Heart right ventricle (tissue), 16 donors: ENCODE data around the gene COMMD7. TPM values are rescaled to one million over a fixed set of nuclear protein-coding genes. Genes with fewer than 3 reads are reported as not detected.

Experiments used
- ATAC-seq, 8 donors: fragments of 200-7000 bp; cut with Tn5 transposase; one replicate each; pipeline ENCODE4 v1.9.1; 2020; ENCODE audit warnings: mild to moderate bottlenecking in 8 of 8, moderate library complexity in 8 of 8, moderate number of reproducible peaks in 1 of 8
- DNase-seq, 2 donors: peaks; one replicate each; pipeline ENCODE4 v3.0.0-alpha.2; 2020
- H3K27ac ChIP-seq, 10 donors: fragments of 200-600 bp; sonication (generic) in 2 of 10; one replicate each; pipeline versions ENCODE4 v1.5.0 to v1.8.0; 2020 to 2022; ENCODE audit warnings: mild to moderate bottlenecking in 3 of 10
- H3K27me3 ChIP-seq, 7 donors: fragments of 200-600 bp; one replicate each; pipeline ENCODE4 v1.8.0; 2021 to 2022; ENCODE audit warnings: mild to moderate bottlenecking in 2 of 7
- H3K36me3 ChIP-seq, 9 donors: fragments of 200-600 bp; sonication (generic) in 1 of 9; one replicate each; pipeline versions ENCODE4 v1.5.0 to v1.8.0; 2020 to 2022; ENCODE audit warnings: mild to moderate bottlenecking in 2 of 9
- H3K4me1 ChIP-seq, 9 donors: fragments of 200-600 bp; sonication (generic) in 1 of 9; one replicate each; pipeline versions ENCODE4 v1.5.0 to v1.8.0; 2020 to 2022; ENCODE audit warnings: mild to moderate bottlenecking in 4 of 9
- H3K4me3 ChIP-seq, 10 donors: fragments of 200-600 bp; sonication (generic) in 2 of 10; one replicate each; pipeline versions ENCODE4 v1.5.0 to v1.8.0; 2020 to 2022; ENCODE audit warnings: mild to moderate bottlenecking in 7 of 10, moderate library complexity in 2 of 10
- H3K9me3 ChIP-seq, 11 donors: fragments of 200-600 bp in 10 of 11; sonication (generic) in 2 of 11; one replicate each; pipeline versions ENCODE4 v1.5.0 to v1.8.0; 2013 to 2022; ENCODE audit warnings: mild to moderate bottlenecking in 2 of 11, control low read depth in 1 of 11, moderate library complexity in 1 of 11
- CTCF ChIP-seq, 9 donors: fragments of 200-600 bp; sonication (generic) in 2 of 9; IDR thresholded peaks; one replicate each; pipeline versions ENCODE4 v1.5.0 to v1.8.0; 2021 to 2022; ENCODE audit warnings: antibody characterized with exemption in 9 of 9, mild to moderate bottlenecking in 5 of 9, moderate library complexity in 1 of 9
- WGBS, 2 donors: extraction: QIAGEN DNeasy Blood & Tissue Kit; methylation state at CpG; one replicate each; pipeline ENCODE4 v1.1.7; 2013; ENCODE audit warnings: inconsistent platforms in 1 of 2; 5-methylcytosine and 5-hydroxymethylcytosine counted together
- intact Hi-C, 10 donors: fragments of 100-400 bp; cut with DNase I; formaldehyde crosslinking; loops; one replicate each; pipeline versions ENCODE4 v1.11.1 to v1.14.2; 2022
- polyA plus RNA-seq, 2 donors: library from polyadenylated mRNA; stranded (reverse); fragments of 200-250 nt; gene quantifications; one replicate each; pipeline ENCODE4 v1.2.3, GENCODE V29; 2013
- total RNA-seq, 10 donors: library from RNA; stranded (reverse); fragmentation: NEBNext Ultra II Directional in 3 of 10; extraction: Animal tissue kit (Norgen Biotek cat#: 25700) in 3 of 10; gene quantifications; one replicate each; pipeline versions ENCODE4 v1.2.1 to v1.2.4, GENCODE V29; 2021 to 2023
- donor health status: Arrhythmogenic right ventricular cardiomyopathy.
- donor health status: ischemic (EF 13 %, LVEDD 7.1; RV severe dilation, severe dysfunction).
- donor health status: healthy with polysubstance abuse.
- donor health status: DM: no; HTN: yes; CAD: no.
- donor health status: DM: no; HTN: no; CAD: no.
- donor health status: ischemic (EF 25% LVEDD 6.9; RV normal size, moderate dysfunction).
- donor health status: ischemic (EF 25% LVEDD 5.7; RV mildly dilated, moderate dysfunction).
- donor health status: healthy.
- donor health status: DM: yes; HTN: yes; CAD: no.
- donor health status: Ischemic cardiomyopathy.
- donor health status: ischemic (EF 35%, LVEDD 5.7; RV mildly dilated, moderate dysfunction).
- donor health status: nonischemic (EF 11% LVEDD 7.7; RV severe dilation, severe dysfunction).
- donor health status: DM: yes; HTN: yes; CAD: no.
- donor health status: PGD.
- donor health status: ischemic (EF 29% LVEDD 5.4; RV normal size, mild dysfunction).
- donor health status: nonischemic (EF 23%, LVEDD 6.1; RV moderate dilation, normal function).

COMMD7 gene
- total and polyA plus RNA-seq, 12 donors: 35.7 to 54.6 (median 42.5) TPM

GRCh38 chr20:32664678-32665159, 78.5 kb downstream of the COMMD7 start:
- Histone ChIP-seq H3K27me3 (no peaks in the 10 kb centered on the region), H3K27ac (peak overlapping the region in 6 of 10 donors; percentile 44 to 64 (median 53)), H3K36me3 (no peaks in the 10 kb centered on the region), H3K4me3 (no peak overlapping the region), H3K9me3 (peaks cover 0 to 9% (median 0%) of the 10 kb centered on the region in 11 donors), H3K4me1 (peaks cover 3 to 19% (median 10%) of the 10 kb centered on the region in 9 donors)
- intact Hi-C loops: no loop called here
- no peak for DNase-seq
- 54 to 72% methylated on average over 9 of the region's 9 CpGs for WGBS, 2 donors
- TF ChIP-seq CTCF (IDR thresholded peaks at IDR 0.05): no peak
- peak in 7 of 8 donors; percentile 22 to 51 (median 48) for ATAC-seq

GRCh38 chr20:32664012-32664677, 79.1 kb downstream of the COMMD7 start:
- DNase-seq (no peak), ATAC-seq (peak in 4 of 8 donors; percentile 9 to 30 (median 22))
- no peak for TF ChIP-seq CTCF (IDR thresholded peaks at IDR 0.05)
- intact Hi-C loops: no loop called here
- peaks cover 3 to 19% (median 10%) of the 10 kb centered on the region in 9 donors for H3K4me1 ChIP-seq
- 91% methylated on average over 11 of the region's 11 CpGs for WGBS, 2 donors
- H3K4me3 ChIP-seq: no peak overlapping the region
- H3K27me3 ChIP-seq: no peaks in the 10 kb centered on the region
- no peaks in the 10 kb centered on the region for H3K36me3 ChIP-seq
- peak overlapping the region in 2 of 10 donors; percentile 54 to 64 for H3K27ac ChIP-seq
- H3K9me3 ChIP-seq: peaks cover 0 to 9% (median 0%) of the 10 kb centered on the region in 11 donors

- H3K36me3 ChIP-seq: no peaks in the 10 kb centered on the region
- H3K4me1 ChIP-seq: peaks cover 3 to 19% (median 10%) of the 10 kb centered on the region in 9 donors
- no peak for TF ChIP-seq CTCF (IDR thresholded peaks at IDR 0.05)
- DNase-seq: no peak
- intact Hi-C loops: no loop called here
- H3K27ac ChIP-seq: no peak overlapping the region
- WGBS, 2 donors: 77 to 78% methylated on average over 6 of the region's 6 CpGs
- no peak for ATAC-seq
- H3K27me3 ChIP-seq: no peaks in the 10 kb centered on the region
- H3K4me3 ChIP-seq: no peak overlapping the region
- H3K9me3 ChIP-seq: peaks cover 0 to 9% (median 0%) of the 10 kb centered on the region in 11 donors
Observed at GRCh38 chr20:32663335-32664011, 79.8 kb downstream of the COMMD7 start.

DNA sequence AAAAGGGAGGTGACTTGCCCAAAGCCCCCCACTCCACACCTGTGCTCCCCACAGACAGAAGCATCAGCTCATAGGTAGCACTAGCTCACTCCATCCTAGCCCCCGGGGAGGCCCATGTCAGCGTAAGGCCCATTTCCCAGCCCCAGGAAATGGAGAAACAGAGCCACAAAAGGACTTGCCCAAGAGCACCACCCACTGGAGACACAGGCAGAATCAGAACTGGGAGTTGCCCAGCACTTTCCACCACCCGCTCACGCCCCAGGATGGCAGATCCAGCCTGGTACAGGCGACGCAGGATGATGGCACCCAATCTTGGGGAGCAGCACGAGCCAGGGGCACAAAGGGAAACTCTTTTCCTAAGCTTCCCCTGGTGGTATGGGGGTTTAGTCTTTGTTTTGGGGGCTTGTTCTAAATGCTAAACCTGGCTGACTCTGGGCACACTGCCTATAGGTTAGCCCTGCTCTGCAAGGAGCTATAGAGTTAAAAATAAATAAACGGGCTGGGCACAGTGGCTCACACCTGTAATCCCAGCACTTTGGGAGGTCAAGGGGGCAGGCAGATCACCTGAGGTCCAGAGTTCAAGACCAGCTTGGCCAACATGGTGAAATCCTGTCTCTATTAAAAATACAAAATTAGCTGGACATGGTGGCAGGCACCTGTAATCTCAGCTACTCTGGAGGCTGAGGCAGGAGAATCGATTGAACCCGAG, 81.3 kb downstream of the COMMD7 start:
- Histone ChIP-seq H3K36me3 (no peaks in the 10 kb centered on the region), H3K27me3 (no peaks in the 10 kb centered on the region), H3K4me3 (no peak overlapping the region), H3K27ac (no peak overlapping the region), H3K4me1 (peaks cover 3 to 19% (median 10%) of the 10 kb centered on the region in 9 donors), H3K9me3 (peaks cover 0 to 9% (median 0%) of the 10 kb centered on the region in 11 donors)
- TF ChIP-seq CTCF (IDR thresholded peaks at IDR 0.05): no peak
- 90 to 92% methylated on average over 10 of the region's 10 CpGs for WGBS, 2 donors
- intact Hi-C loops: no loop called here
- ATAC-seq (no peak), DNase-seq (no peak)
